IPS-15b (cell line): ENCODE results near the gene PDS5A.
"Not testable (repeated sequence)": the region's sequence is repeated elsewhere in the genome, so short reads cannot be mapped to it uniquely, and the experiment has no call there.

ENCODE experiments used
- H3K27me3 ChIP-seq: one replicate; pipeline ENCODE4 v1.6.1; 2013; ENCODE audit warnings: low read length; ENCODE audit not compliant: control insufficient read depth, insufficient read depth
- H3K36me3 ChIP-seq: one replicate; pipeline ENCODE4 v1.6.1; 2013; ENCODE audit warnings: low read length; ENCODE audit not compliant: control insufficient read depth, insufficient read depth
- H3K4me1 ChIP-seq: one replicate; pipeline ENCODE4 v1.6.1; 2013; ENCODE audit warnings: mild to moderate bottlenecking, low read length; ENCODE audit not compliant: control insufficient read depth, insufficient read depth
- H3K4me3 ChIP-seq: one replicate; pipeline ENCODE4 v1.5.1; 2013; ENCODE audit warnings: low read depth, low read length
- H3K9ac ChIP-seq: one replicate; pipeline ENCODE4 v1.6.1; 2013; ENCODE audit warnings: low read depth, mild to moderate bottlenecking, low read length
- H3K9me3 ChIP-seq: one replicate; pipeline ENCODE4 v1.6.1; 2013; ENCODE audit warnings: mild to moderate bottlenecking, low read length; ENCODE audit not compliant: control insufficient read depth, insufficient read depth

Gene PDS5A

DNA sequence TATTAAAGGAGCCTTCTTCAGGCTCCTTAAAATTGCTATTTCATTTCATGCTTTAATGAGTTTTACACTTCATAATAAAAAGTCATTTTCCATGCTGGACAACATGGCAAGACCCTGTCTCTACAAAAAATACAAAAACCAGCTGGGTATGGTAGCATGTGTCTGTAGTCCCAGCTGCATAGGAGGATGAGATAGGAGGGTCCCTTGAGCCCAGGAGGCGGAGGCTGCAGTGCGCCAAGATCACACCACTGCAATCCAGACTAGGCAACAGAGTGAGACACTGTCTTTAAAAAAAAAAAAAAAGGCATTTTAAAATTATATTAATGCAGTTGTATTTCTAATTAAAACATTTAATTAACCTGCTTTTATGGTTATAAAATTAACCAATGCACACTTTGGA lies 49.2 kb downstream of the PDS5A start:
- Histone ChIP-seq H3K4me1 (no peaks in the 10 kb centered on the region), H3K4me3 (no peak overlapping the region), H3K9ac (no peak overlapping the region), H3K9me3 (no peaks in the 10 kb centered on the region), H3K27me3 (no peaks in the 10 kb centered on the region), H3K36me3 (peaks cover 2% of the 10 kb centered on the region)

- no peaks in the 10 kb centered on the region for H3K27me3 ChIP-seq
- no peak overlapping the region for H3K9ac ChIP-seq
- no peaks in the 10 kb centered on the region for H3K9me3 ChIP-seq
- no peaks in the 10 kb centered on the region for H3K36me3 ChIP-seq
- H3K4me1 ChIP-seq: no peaks in the 10 kb centered on the region
- H3K4me3 ChIP-seq: no peak overlapping the region
Measured at GRCh38 chr4:39924014-39924413, 53.7 kb downstream of the PDS5A start.

DNA sequence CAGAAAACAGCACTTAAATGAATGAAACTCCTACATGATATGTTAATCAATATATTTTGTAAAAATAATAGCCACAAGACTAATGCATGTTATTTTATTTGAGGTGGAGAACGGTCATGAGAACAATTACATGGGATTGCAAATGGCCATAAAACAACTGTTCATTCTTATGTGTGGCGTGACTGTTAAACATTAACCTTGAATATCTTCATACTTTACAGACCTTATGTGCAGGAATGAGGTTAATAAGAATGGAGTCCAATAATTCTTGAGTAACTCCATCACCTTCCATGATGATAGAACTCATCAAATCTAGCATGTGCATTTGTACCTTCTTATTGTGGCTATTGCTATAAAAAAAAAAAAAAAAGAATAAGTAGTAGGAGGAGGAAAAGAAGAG lies 55.3 kb downstream of the PDS5A start:
- no peak overlapping the region for H3K4me3 ChIP-seq
- H3K27me3 ChIP-seq: no peaks in the 10 kb centered on the region
- no peaks in the 10 kb centered on the region for H3K9me3 ChIP-seq
- H3K9ac ChIP-seq: no peak overlapping the region
- no peaks in the 10 kb centered on the region for H3K4me1 ChIP-seq
- no peaks in the 10 kb centered on the region for H3K36me3 ChIP-seq

- H3K4me3 ChIP-seq: no peak overlapping the region
- no peak overlapping the region for H3K9ac ChIP-seq
- no peaks in the 10 kb centered on the region for H3K4me1 ChIP-seq
- H3K36me3 ChIP-seq: no peaks in the 10 kb centered on the region
- no peaks in the 10 kb centered on the region for H3K9me3 ChIP-seq
- no peaks in the 10 kb centered on the region for H3K27me3 ChIP-seq
Measured at GRCh38 chr4:39913471-39913870, 64.2 kb downstream of the PDS5A start.

DNA sequence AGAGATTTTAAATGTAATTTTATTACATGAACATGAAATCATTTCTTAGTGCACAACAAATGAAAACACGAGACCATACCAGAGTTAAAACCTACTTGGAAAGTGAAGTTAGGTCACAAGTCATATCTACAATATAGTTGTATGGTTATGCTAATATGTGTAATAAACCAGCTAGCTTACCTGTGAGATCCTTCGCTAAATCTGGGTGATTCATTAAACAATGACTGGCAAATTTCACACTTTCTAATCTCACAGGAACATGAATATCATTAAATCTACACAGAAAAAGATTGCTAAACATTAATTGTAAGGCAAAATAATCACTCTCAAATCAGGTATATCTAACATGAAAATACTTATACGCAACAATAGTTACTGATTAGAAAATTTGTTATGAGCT lies 67.6 kb downstream of the PDS5A start:
- H3K4me1 ChIP-seq: no peaks in the 10 kb centered on the region
- H3K9me3 ChIP-seq: no peaks in the 10 kb centered on the region
- H3K4me3 ChIP-seq: no peak overlapping the region
- no peak overlapping the region for H3K9ac ChIP-seq
- H3K36me3 ChIP-seq: no peaks in the 10 kb centered on the region
- H3K27me3 ChIP-seq: no peaks in the 10 kb centered on the region

DNA sequence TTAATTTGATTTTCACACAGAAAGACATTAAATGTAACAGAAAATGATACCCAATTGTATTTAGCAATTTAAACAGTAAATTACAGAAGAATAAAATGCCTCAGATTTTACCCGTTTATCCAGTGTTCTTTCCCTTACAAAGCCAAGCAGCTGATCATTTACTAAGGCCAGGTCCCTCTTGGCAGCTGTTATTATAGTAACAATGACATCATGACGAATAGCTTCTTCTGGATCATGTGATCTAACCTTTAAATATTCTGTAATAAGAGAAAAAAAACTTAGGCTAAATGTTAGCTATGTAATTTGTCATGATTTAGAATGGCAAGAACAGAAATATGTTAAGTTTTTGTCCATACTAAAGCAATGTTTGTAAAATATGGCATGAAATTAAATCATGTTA lies 69.4 kb downstream of the PDS5A start:
- Histone ChIP-seq H3K9me3 (no peaks in the 10 kb centered on the region), H3K4me3 (no peak overlapping the region), H3K9ac (no peak overlapping the region), H3K27me3 (no peaks in the 10 kb centered on the region), H3K4me1 (no peaks in the 10 kb centered on the region), H3K36me3 (no peaks in the 10 kb centered on the region)

DNA sequence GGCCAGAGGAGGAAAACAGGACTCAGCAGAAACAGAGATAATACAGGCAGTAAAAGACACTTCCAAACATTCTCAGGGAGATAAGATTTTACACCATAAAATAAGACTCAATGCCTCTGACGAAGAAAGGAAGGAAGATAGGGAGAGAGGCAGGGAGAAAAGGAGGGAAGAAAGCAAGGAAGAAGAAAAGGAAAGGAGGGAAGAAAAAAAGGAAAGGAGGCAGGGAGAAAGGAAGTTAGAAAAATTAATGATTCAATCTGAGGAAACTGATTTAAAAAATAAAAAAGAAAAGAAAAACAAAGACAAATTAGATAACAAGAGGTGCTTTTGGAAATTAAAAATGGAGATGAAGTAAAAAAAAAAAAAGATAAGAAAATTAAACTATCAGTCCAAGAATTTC lies 72.1 kb downstream of the PDS5A start:
- Histone ChIP-seq H3K36me3 (no peaks in the 10 kb centered on the region), H3K27me3 (no peaks in the 10 kb centered on the region), H3K9ac (no peak overlapping the region)

GRCh38 chr4:39905019-39905418 lies 72.7 kb downstream of the PDS5A start:
- not testable (repeated sequence) for H3K4me1 ChIP-seq, H3K36me3 ChIP-seq

More for the DNA sequence above, 72.1 kb downstream of the PDS5A start:
- Histone ChIP-seq H3K4me1 (no peaks in the 10 kb centered on the region), H3K9me3 (no peaks in the 10 kb centered on the region), H3K4me3 (no peak overlapping the region)

GRCh38 chr4:39900966-39901365 lies 76.7 kb downstream of the PDS5A start:
- H3K9ac ChIP-seq: no peak overlapping the region
- H3K36me3 ChIP-seq: peaks cover 15% of the 10 kb centered on the region
- H3K9me3 ChIP-seq: no peaks in the 10 kb centered on the region
- H3K4me3 ChIP-seq: no peak overlapping the region
- no peaks in the 10 kb centered on the region for H3K4me1 ChIP-seq
- no peaks in the 10 kb centered on the region for H3K27me3 ChIP-seq

More at GRCh38 chr4:39905019-39905418, 72.7 kb downstream of the PDS5A start:
- not testable (repeated sequence) for H3K4me3 ChIP-seq, H3K27me3 ChIP-seq, H3K9me3 ChIP-seq, H3K9ac ChIP-seq

- H3K36me3 ChIP-seq: peaks cover 15% of the 10 kb centered on the region
- no peaks in the 10 kb centered on the region for H3K9me3 ChIP-seq
- no peaks in the 10 kb centered on the region for H3K4me1 ChIP-seq
- no peak overlapping the region for H3K9ac ChIP-seq
- H3K27me3 ChIP-seq: no peaks in the 10 kb centered on the region
- H3K4me3 ChIP-seq: no peak overlapping the region
Measured at GRCh38 chr4:39899291-39899690, 78.4 kb downstream of the PDS5A start.

GRCh38 chr4:39898015-39898414 lies 79.7 kb downstream of the PDS5A start:
- Histone ChIP-seq H3K4me3 (no peak overlapping the region), H3K27me3 (no peaks in the 10 kb centered on the region), H3K36me3 (peaks cover 15% of the 10 kb centered on the region), H3K4me1 (no peaks in the 10 kb centered on the region), H3K9me3 (no peaks in the 10 kb centered on the region), H3K9ac (no peak overlapping the region)

GRCh38 chr4:39893693-39894072 lies 84.0 kb downstream of the PDS5A start:
- no peaks in the 10 kb centered on the region for H3K9me3 ChIP-seq
- no peak overlapping the region for H3K4me3 ChIP-seq
- no peak overlapping the region for H3K9ac ChIP-seq
- peaks cover 10% of the 10 kb centered on the region for H3K36me3 ChIP-seq
- no peaks in the 10 kb centered on the region for H3K27me3 ChIP-seq
- peaks cover 4% of the 10 kb centered on the region for H3K4me1 ChIP-seq
